ENCODE results near the gene NOL12.

DNA sequence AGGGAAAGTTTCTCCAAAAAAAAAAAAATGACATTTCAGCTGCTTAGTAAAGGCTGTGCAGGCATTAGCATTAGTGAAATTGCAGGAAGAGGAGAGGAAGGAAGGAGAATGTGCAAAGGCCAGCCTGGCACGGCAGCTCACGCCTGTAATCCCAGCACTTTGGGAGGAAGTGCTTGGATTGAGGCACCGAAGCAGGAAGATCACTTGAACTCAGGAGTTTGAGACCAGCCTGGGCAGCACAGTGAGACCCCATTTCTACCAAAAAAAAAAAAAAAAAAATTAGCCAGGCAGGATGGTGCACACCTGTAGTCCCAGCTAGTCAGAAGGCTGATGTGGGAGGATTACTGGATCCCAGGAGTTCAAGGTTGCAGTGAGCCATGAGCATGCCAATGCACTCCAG is 18.5 kb downstream of the NOL12 start:
- TF ChIP-seq, protein P1, sequence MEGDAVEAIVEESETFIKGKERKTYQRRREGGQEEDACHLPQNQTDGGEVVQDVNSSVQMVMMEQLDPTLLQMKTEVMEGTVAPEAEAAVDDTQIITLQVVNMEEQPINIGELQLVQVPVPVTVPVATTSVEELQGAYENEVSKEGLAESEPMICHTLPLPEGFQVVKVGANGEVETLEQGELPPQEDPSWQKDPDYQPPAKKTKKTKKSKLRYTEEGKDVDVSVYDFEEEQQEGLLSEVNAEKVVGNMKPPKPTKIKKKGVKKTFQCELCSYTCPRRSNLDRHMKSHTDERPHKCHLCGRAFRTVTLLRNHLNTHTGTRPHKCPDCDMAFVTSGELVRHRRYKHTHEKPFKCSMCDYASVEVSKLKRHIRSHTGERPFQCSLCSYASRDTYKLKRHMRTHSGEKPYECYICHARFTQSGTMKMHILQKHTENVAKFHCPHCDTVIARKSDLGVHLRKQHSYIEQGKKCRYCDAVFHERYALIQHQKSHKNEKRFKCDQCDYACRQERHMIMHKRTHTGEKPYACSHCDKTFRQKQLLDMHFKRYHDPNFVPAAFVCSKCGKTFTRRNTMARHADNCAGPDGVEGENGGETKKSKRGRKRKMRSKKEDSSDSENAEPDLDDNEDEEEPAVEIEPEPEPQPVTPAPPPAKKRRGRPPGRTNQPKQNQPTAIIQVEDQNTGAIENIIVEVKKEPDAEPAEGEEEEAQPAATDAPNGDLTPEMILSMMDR (IDR thresholded peaks at IDR 0.05; ENCODE audit: insufficient read depth, low read depth, low read length): no peak
- no peak for TF ChIP-seq EZH2 (IDR thresholded peaks at IDR 0.05; ENCODE audit: insufficient read depth, low read length)

Data from astrocyte (in vitro differentiated cells and primary cell).